Esophagus muscularis mucosa (tissue), 4 donors: ENCODE measurements around the gene RHBDL3.

ENCODE experiments used
- CTCF ChIP-seq, 3 experiments: fragments of 200-600 bp in 2 of 3; fragments of 450-650 bp in 1 of 3; sonication (generic) in 2 of 3; IDR thresholded peaks; one replicate each; pipeline ENCODE4 v1.5.1; 2017 to 2019; ENCODE audit warnings: antibody characterized with exemption in 3 of 3, mild to moderate bottlenecking in 2 of 3, moderate library complexity in 1 of 3
- EP300 ChIP-seq: sonication (generic); formaldehyde crosslinking; IDR thresholded peaks from one replicate; pipeline ENCODE4 v1.6.1; 2017; ENCODE audit warnings: antibody characterized with exemption
- POLR2A ChIP-seq: fragments of 450-650 bp; IDR thresholded peaks from one replicate; pipeline ENCODE4 v1.6.1; 2017; ENCODE audit warnings: antibody characterized with exemption, moderate library complexity, mild to moderate bottlenecking, low read depth
- POLR2AphosphoS5 ChIP-seq, 2 donors: sonication (generic); formaldehyde crosslinking; IDR thresholded peaks; one replicate each; pipeline ENCODE4 v1.6.1; 2017; ENCODE audit warnings: antibody characterized with exemption in 2 of 2

GRCh38 chr17:32330147-32330546 lies 64.5 kb downstream of the RHBDL3 start:
- no peak for TF ChIP-seq CTCF (IDR thresholded peaks at IDR 0.05)
- TF ChIP-seq POLR2A = no peak
- TF ChIP-seq POLR2AphosphoS5 (IDR thresholded peaks at IDR 0.05) = no peak
- TF ChIP-seq EP300 = no peak
